PC-3 (cell line): ENCODE data around the gene AXDND1. TPM values are rescaled to one million over a fixed set of nuclear protein-coding genes. Genes with fewer than 3 reads are reported as not detected.
"Not testable (repeated sequence)": the region's sequence is repeated elsewhere in the genome, so short reads cannot be mapped to it uniquely, and the experiment has no call there.

Source experiments
- ATAC-seq: fragments of 200-7000 bp; cut with Tn5 transposase; 2 replicates; pipeline ENCODE4 v1.9.1; 2020; ENCODE audit warnings: mild to moderate bottlenecking, moderate library complexity
- BruUV-seq: library from RNA; stranded (reverse); fragments of 400-500 nt; replicated peaks from 2 replicates; lab custom pipeline; 2021; lab: Mats Ljungman, UMichigan
- CTCF ChIA-PET: fragments of 300-600 bp; sonication (Branson Sonifier 250); formaldehyde crosslinking; loops from one replicate; lab custom pipeline; 2022; ENCODE audit warnings: antibody characterized with exemption; lab: Charles Lee
- POLR2A ChIA-PET: fragments of 300-600 bp; sonication (Branson Sonifier 250); formaldehyde crosslinking; loops from one replicate; lab custom pipeline; 2022; ENCODE audit warnings: antibody characterized with exemption; ENCODE audit not compliant: unreplicated experiment; lab: Charles Lee
- DNase-seq: peaks from one replicate; pipeline ENCODE4 v3.0.0-alpha.2; 2015
- H2AFZ ChIP-seq: fragments of 300-600 bp; sonication (generic); 2 replicates; pipeline ENCODE4 v1.6.0; 2016; ENCODE audit warnings: antibody characterized with exemption, low read length
- H3F3A ChIP-seq: fragments of 300-600 bp; sonication (generic); one replicate; pipeline ENCODE4 v1.6.0; 2017; ENCODE audit warnings: antibody characterized with exemption, low read length, control low read depth, mild to moderate bottlenecking; ENCODE audit not compliant: unreplicated experiment
- H3K27ac ChIP-seq: fragments of 300-600 bp; sonication (generic); 2 replicates; pipeline ENCODE4 v1.5.1; 2016; ENCODE audit warnings: mild to moderate bottlenecking, low read length
- H3K27me3 ChIP-seq: fragments of 300-600 bp; sonication (generic); 2 replicates; pipeline ENCODE4 v1.6.1; 2016; ENCODE audit warnings: low read length, mixed read lengths
- H3K36me3 ChIP-seq: fragments of 300-600 bp; sonication (generic); 2 replicates; pipeline ENCODE4 v1.6.1; 2016; ENCODE audit warnings: low read depth, mixed run types, low read length, mixed read lengths
- H3K4me1 ChIP-seq: fragments of 300-600 bp; sonication (generic); 2 replicates; pipeline ENCODE4 v1.5.1; 2016; ENCODE audit warnings: low read length; ENCODE audit not compliant: insufficient read depth
- H3K4me2 ChIP-seq: fragments of 300-600 bp; sonication (generic); 2 replicates; pipeline ENCODE4 v1.6.0; 2016; ENCODE audit warnings: low read length
- H3K4me3 ChIP-seq: fragments of 300-600 bp; sonication (generic); 2 replicates; pipeline ENCODE4 v1.5.1; 2016; ENCODE audit warnings: mild to moderate bottlenecking, low read length, mixed read lengths
- H3K79me2 ChIP-seq: fragments of 300-600 bp; sonication (generic); 2 replicates; pipeline ENCODE4 v1.6.1; 2017; ENCODE audit warnings: low read length, mixed read lengths
- H3K9ac ChIP-seq: fragments of 300-600 bp; sonication (generic); 2 replicates; pipeline ENCODE4 v1.6.0; 2016; ENCODE audit warnings: mild to moderate bottlenecking, low read length
- H3K9me2 ChIP-seq: fragments of 300-600 bp; sonication (generic); replicated peaks from 2 replicates; pipeline ENCODE4 v1.6.1; 2016; ENCODE audit warnings: mixed run types, low read length, mixed read lengths
- H3K9me3 ChIP-seq: fragments of 300-600 bp; sonication (generic); 2 replicates; pipeline ENCODE4 v1.6.1; 2016; ENCODE audit warnings: low read length, mixed read lengths
- H4K20me1 ChIP-seq: fragments of 300-600 bp; sonication (generic); 2 replicates; pipeline ENCODE4 v1.6.1; 2016; ENCODE audit warnings: low read length, mixed read lengths
- EZH2 ChIP-seq: fragments of 300-600 bp; sonication (generic); IDR thresholded peaks from one replicate; pipeline ENCODE4 v1.6.1; 2017; ENCODE audit warnings: antibody characterized with exemption, mild to moderate bottlenecking, low read length; ENCODE audit not compliant: unreplicated experiment
- EZH2phosphoT487 ChIP-seq: fragments of 300-600 bp; sonication (generic); IDR thresholded peaks from 2 replicates; pipeline ENCODE4 v1.6.1; 2018; ENCODE audit warnings: mild to moderate bottlenecking, antibody characterized with exemption, low read length, borderline replicate concordance
- intact Hi-C: fragments of 100-400 bp; cut with micrococcal nuclease; formaldehyde crosslinking; loops from 2 replicates; pipeline ENCODE4 v1.9.0; 2023
- total RNA-seq: library from RNA; depleted of rRNA; stranded (reverse); fragments of >200 nt; gene quantifications from 2 replicates; pipeline ENCODE4 v1.2.3, GENCODE V29; 2014
- TF ChIP-seq, protein P1 (sequence below): fragments of 300-600 bp; sonication (generic); conservative IDR thresholded peaks from 2 replicates; pipeline ENCODE4 v1.5.1; 2017; ENCODE audit warnings: antibody characterized with exemption, low read depth, mild to moderate bottlenecking, low read length

The AXDND1 gene
- total RNA-seq, 1 experiment from 2014 or later, result not detected

- Histone ChIP-seq H3K4me2 (no peak overlapping the region), H3K36me3 (no peaks in the 10 kb centered on the region), H3K79me2 (no peaks in the 10 kb centered on the region), H3K4me3 (no peak overlapping the region), H3K4me1 (no peaks in the 10 kb centered on the region), H3K9ac (no peak overlapping the region), H3F3A (no peaks in the 10 kb centered on the region), H3K27me3 (0 out of 2 replicates have a peak, but pooled peaks cover under 1% of the 10 kb centered on the region), H4K20me1 (no peaks in the 10 kb centered on the region), H3K9me2 (no peaks in the 10 kb centered on the region), H2AFZ (no peak overlapping the region), H3K27ac (no peak overlapping the region), H3K9me3 (no peaks in the 10 kb centered on the region)
- POLR2A ChIA-PET, result no interaction called here
- intact Hi-C loops, result no loop called here
- CTCF ChIA-PET, result no interaction called here
- DNase-seq (no peak), ATAC-seq (no peak)
- BruUV-seq, result no TSS peak
- TF ChIP-seq, protein P1, sequence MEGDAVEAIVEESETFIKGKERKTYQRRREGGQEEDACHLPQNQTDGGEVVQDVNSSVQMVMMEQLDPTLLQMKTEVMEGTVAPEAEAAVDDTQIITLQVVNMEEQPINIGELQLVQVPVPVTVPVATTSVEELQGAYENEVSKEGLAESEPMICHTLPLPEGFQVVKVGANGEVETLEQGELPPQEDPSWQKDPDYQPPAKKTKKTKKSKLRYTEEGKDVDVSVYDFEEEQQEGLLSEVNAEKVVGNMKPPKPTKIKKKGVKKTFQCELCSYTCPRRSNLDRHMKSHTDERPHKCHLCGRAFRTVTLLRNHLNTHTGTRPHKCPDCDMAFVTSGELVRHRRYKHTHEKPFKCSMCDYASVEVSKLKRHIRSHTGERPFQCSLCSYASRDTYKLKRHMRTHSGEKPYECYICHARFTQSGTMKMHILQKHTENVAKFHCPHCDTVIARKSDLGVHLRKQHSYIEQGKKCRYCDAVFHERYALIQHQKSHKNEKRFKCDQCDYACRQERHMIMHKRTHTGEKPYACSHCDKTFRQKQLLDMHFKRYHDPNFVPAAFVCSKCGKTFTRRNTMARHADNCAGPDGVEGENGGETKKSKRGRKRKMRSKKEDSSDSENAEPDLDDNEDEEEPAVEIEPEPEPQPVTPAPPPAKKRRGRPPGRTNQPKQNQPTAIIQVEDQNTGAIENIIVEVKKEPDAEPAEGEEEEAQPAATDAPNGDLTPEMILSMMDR, result no peak
- no peak for TF ChIP-seq EZH2phosphoT487
- no peak for TF ChIP-seq EZH2
Measured at GRCh38 chr1:179445593-179445992, 79.8 kb downstream of the AXDND1 start.

DNA sequence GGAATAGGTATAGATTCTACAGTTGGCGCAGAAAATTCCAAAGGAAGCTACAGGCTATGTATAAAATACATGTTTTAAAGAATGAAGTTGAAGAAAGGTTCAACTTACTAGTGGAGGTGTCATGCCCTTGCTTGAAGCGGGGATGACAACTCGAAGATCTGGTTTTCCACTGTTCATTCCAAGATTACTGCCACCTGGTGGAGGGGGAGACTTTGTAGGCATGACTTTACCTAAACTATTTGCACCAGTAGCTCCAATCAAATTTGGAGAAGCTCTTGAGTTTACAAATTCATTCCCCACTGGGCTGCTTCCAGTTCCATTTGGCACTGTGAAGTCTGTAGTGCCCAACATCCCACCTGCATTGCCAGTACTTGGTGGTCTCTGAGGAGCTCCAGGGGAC, 81.7 kb downstream of the AXDND1 start:
- Histone ChIP-seq H3K79me2 (no peaks in the 10 kb centered on the region), H3K27ac (no peak overlapping the region), H3K4me2 (no peak overlapping the region), H2AFZ (no peak overlapping the region), H3K9me2 (no peaks in the 10 kb centered on the region), H3K4me1 (no peaks in the 10 kb centered on the region), H3K9me3 (no peaks in the 10 kb centered on the region), H4K20me1 (no peaks in the 10 kb centered on the region), H3K9ac (no peak overlapping the region), H3K4me3 (no peak overlapping the region), H3F3A (no peaks in the 10 kb centered on the region), H3K36me3 (no peaks in the 10 kb centered on the region), H3K27me3 (no peaks in the 10 kb centered on the region)
- intact Hi-C loops, result no loop called here
- no TSS peak for BruUV-seq
- ATAC-seq (no peak), DNase-seq (peak; percentile 49)
- ChIA-PET CTCF (no interaction called here), POLR2A (no interaction called here)
- no peak for TF ChIP-seq EZH2phosphoT487
- TF ChIP-seq, protein P1, result peak; percentile 45; the same call in 1 of the 2 replicates
- TF ChIP-seq EZH2, result no peak

GRCh38 chr1:179448437-179449149, 82.8 kb downstream of the AXDND1 start:
- no peak for ATAC-seq
- TF ChIP-seq EZH2, result no peak
- TF ChIP-seq, protein P1, result no peak
- TF ChIP-seq EZH2phosphoT487, result no peak

DNA sequence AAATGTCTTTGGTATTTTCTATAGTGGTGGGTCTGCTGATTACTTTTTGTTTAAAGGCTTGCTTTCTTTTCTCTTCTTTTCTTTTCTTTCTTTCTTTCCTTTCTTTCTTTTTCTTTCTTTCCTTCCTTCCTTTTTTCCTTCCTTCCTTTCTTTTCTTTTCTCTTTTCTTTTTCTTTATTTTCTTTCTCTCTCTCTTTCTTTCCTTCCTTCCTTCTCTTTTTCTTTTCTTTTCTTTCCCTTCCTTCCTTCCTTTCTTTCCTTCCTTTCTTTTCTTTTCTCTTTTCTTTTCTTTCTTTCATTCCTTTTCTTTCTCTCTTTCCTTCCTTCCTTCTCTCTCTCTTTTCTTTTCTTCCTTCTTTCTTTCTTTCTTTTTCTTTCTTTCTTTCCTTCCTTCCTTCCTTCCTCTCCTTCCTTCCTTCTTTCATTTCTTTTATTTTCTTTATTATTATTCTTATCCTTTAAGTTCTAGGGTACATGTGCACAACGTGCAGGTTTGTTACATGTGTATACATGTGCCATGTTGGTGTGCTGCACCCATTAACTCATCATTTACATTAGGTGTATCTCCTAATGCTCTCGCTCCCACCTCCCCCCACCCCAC, 93.9 kb downstream of the AXDND1 start:
- H3K4me3 ChIP-seq, H3K4me1 ChIP-seq, H3K4me2 ChIP-seq, H3K79me2 ChIP-seq, H3K36me3 ChIP-seq, intact Hi-C loops, ATAC-seq, H3F3A ChIP-seq, H4K20me1 ChIP-seq, H3K27ac ChIP-seq, H3K9me2 ChIP-seq, H3K9me3 ChIP-seq, POLR2A ChIA-PET, H3K9ac ChIP-seq, H2AFZ ChIP-seq, CTCF ChIA-PET, H3K27me3 ChIP-seq, BruUV-seq, DNase-seq: not testable (repeated sequence)

More at GRCh38 chr1:179448437-179449149, 82.8 kb downstream of the AXDND1 start:
- Histone ChIP-seq H3F3A (no peaks in the 10 kb centered on the region), H3K36me3 (no peaks in the 10 kb centered on the region), H3K9me2 (no peaks in the 10 kb centered on the region), H2AFZ (no peak overlapping the region), H3K4me1 (no peaks in the 10 kb centered on the region), H3K27me3 (no peaks in the 10 kb centered on the region), H3K79me2 (no peaks in the 10 kb centered on the region), H3K9me3 (no peaks in the 10 kb centered on the region), H3K4me2 (no peak overlapping the region), H3K4me3 (no peak overlapping the region), H4K20me1 (no peaks in the 10 kb centered on the region), H3K27ac (no peak overlapping the region), H3K9ac (no peak overlapping the region)
- POLR2A ChIA-PET, result no interaction called here
- no TSS peak for BruUV-seq
- intact Hi-C loops, result no loop called here
- CTCF ChIA-PET, result no interaction called here
- DNase-seq, result no peak
